HCT116 (cell line): ENCODE results near the gene HPD.

Source experiments
- CEBPB ChIP-seq: IDR thresholded peaks from 2 replicates; pipeline ENCODE4 v1.6.1; 2012; ENCODE audit warnings: low read depth
- ELF1 ChIP-seq: IDR thresholded peaks from 2 replicates; pipeline ENCODE4 v1.6.1; 2012; ENCODE audit warnings: low read depth, borderline replicate concordance
- EZH2 ChIP-seq: fragments of 200-600 bp; sonication (generic); IDR thresholded peaks from 2 replicates; pipeline ENCODE4 v1.6.1; 2017; ENCODE audit warnings: antibody characterized with exemption, mixed run types
- JUND ChIP-seq: IDR thresholded peaks from 2 replicates; pipeline ENCODE4 v1.6.1; 2012
- POLR2A ChIP-seq: IDR thresholded peaks from 2 replicates; pipeline ENCODE4 v1.7.0; 2011; ENCODE audit warnings: borderline replicate concordance; ENCODE audit not compliant: insufficient read depth, insufficient read length; ENCODE audit errors: extremely low read depth
- POLR2AphosphoS5 ChIP-seq: IDR thresholded peaks from 2 replicates; pipeline ENCODE4 v1.6.1; 2011; ENCODE audit warnings: mild to moderate bottlenecking, low read depth, low read length, moderate library complexity
- RAD21 ChIP-seq: IDR thresholded peaks from 2 replicates; pipeline ENCODE4 v1.6.1; 2012; ENCODE audit warnings: low read depth, mild to moderate bottlenecking
- REST ChIP-seq: IDR thresholded peaks from 2 replicates; pipeline ENCODE4 v1.6.1; 2012; ENCODE audit warnings: low read depth
- YY1 ChIP-seq: IDR thresholded peaks from 2 replicates; pipeline ENCODE4 v1.6.1; 2011; ENCODE audit warnings: low read length, low read depth, moderate library complexity, mild to moderate bottlenecking; ENCODE audit not compliant: insufficient replicate concordance; ENCODE audit errors: extremely low read depth
- ZFX ChIP-seq: fragments of 450-650 bp; IDR thresholded peaks from 2 replicates; pipeline ENCODE4 v1.6.1; 2017
- TF ChIP-seq, protein P1 (sequence below), 3 experiments: fragments of 200-600 bp in 1 of 3; sonication (generic) in 1 of 3; IDR thresholded peaks in 2 of 3; conservative IDR thresholded peaks in 1 of 3; 2 replicates each; pipeline ENCODE4 v1.5.1; 2012 to 2017; ENCODE audit warnings: low read depth in 2 of 3, low read length in 2 of 3, antibody characterized with exemption in 1 of 3, borderline replicate concordance in 1 of 3, control low read depth in 1 of 3, mild to moderate bottlenecking in 1 of 3, mixed read lengths in 1 of 3, mixed run types in 1 of 3, moderate library complexity in 1 of 3; ENCODE audit not compliant: insufficient read depth in 1 of 3
- TF ChIP-seq, protein P2 (sequence below): IDR thresholded peaks from 2 replicates; pipeline ENCODE4 v1.6.1; 2012
- TF ChIP-seq, protein P3 (sequence below): IDR thresholded peaks from 2 replicates; pipeline ENCODE4 v1.6.1; 2012

DNA sequence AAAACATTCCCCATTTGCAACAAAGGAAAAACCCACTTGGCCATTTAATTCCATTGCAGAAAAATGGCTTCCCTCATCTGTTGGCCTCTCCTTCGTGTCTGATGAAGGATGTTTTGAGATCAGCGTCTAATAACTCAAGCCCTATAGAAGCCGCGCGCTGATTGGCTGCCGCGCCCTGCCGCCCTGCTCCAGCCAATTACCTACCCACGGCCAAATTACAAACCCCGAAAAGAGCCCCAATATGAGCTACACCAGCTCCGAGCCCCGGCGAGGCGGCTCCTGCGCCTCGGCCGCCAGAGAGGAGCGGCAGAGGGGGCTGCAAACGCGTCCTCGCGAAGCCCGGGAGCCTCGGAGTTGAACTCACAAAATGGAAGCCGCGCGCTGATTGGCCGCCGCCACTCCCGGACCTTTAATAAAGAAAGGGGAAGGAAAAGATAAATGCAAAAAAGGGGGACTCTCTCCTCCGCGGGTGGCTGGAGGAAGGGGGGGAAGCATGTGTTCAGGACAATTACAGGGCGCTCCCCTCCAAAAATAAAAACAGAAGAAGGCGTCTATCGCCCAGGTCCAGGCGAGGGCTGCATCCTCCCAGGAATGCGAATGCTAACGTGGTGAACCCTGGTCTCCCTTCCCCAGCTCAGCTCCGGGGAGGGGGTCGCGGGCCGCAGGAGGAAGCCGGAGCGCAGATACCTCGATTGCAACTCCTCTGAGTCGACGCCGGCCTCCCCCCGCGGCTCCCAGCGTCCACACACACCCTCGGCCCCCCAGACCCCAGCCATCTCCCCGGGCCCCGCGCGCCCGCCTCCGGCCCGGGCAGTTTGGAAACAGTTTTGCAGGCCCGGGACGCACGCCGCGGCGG is 55.6 kb downstream of the HPD start:
- TF ChIP-seq, protein P1, sequence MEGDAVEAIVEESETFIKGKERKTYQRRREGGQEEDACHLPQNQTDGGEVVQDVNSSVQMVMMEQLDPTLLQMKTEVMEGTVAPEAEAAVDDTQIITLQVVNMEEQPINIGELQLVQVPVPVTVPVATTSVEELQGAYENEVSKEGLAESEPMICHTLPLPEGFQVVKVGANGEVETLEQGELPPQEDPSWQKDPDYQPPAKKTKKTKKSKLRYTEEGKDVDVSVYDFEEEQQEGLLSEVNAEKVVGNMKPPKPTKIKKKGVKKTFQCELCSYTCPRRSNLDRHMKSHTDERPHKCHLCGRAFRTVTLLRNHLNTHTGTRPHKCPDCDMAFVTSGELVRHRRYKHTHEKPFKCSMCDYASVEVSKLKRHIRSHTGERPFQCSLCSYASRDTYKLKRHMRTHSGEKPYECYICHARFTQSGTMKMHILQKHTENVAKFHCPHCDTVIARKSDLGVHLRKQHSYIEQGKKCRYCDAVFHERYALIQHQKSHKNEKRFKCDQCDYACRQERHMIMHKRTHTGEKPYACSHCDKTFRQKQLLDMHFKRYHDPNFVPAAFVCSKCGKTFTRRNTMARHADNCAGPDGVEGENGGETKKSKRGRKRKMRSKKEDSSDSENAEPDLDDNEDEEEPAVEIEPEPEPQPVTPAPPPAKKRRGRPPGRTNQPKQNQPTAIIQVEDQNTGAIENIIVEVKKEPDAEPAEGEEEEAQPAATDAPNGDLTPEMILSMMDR (IDR thresholded peaks at IDR 0.05 in 2 of 3, conservative IDR thresholded peaks at IDR 0.05 in 1 of 3; ENCODE audit: borderline replicate concordance in 1 of 3, insufficient read depth in 1 of 3, low read depth in 2 of 3, low read length in 2 of 3): no peak
- TF ChIP-seq POLR2A (peak; percentile 90), RAD21 (no peak), POLR2AphosphoS5 (peak; percentile 95), CEBPB (no peak), EZH2 (no peak), JUND (no peak), REST (no peak), YY1 (peak; percentile 87), ZFX (no peak; the same call in 1 of the 2 replicates), ELF1 (no peak)
- TF ChIP-seq, protein P2, sequence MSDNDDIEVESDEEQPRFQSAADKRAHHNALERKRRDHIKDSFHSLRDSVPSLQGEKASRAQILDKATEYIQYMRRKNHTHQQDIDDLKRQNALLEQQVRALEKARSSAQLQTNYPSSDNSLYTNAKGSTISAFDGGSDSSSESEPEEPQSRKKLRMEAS: no peak
- TF ChIP-seq, protein P3, sequence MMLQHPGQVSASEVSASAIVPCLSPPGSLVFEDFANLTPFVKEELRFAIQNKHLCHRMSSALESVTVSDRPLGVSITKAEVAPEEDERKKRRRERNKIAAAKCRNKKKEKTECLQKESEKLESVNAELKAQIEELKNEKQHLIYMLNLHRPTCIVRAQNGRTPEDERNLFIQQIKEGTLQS: no peak
